Keratinocyte (primary cell): ENCODE results near the gene BNC2.

Source experiments
- EZH2 ChIP-seq: IDR thresholded peaks from one replicate; pipeline ENCODE4 v1.6.1; 2012; ENCODE audit warnings: inconsistent platforms, mild to moderate bottlenecking, low read length, moderate library complexity
- TF ChIP-seq, protein P1 (sequence below), 3 experiments: IDR thresholded peaks in 1 of 3; conservative IDR thresholded peaks in 1 of 3; optimal IDR thresholded peaks in 1 of 3; 2 replicates in 2 of 3; 3 replicates in 1 of 3; pipeline versions ENCODE3 to v1.5.1; 2011; ENCODE audit warnings: low read length in 3 of 3, mild to moderate bottlenecking in 3 of 3, moderate library complexity in 2 of 3, control low read depth in 1 of 3, inconsistent platforms in 1 of 3; ENCODE audit not compliant: insufficient read depth in 2 of 3; ENCODE audit errors: extremely low read depth in 1 of 3

GRCh38 chr9:16775330-16775729, 95.1 kb downstream of the BNC2 start:
- TF ChIP-seq EZH2: no peak
- TF ChIP-seq, protein P1, sequence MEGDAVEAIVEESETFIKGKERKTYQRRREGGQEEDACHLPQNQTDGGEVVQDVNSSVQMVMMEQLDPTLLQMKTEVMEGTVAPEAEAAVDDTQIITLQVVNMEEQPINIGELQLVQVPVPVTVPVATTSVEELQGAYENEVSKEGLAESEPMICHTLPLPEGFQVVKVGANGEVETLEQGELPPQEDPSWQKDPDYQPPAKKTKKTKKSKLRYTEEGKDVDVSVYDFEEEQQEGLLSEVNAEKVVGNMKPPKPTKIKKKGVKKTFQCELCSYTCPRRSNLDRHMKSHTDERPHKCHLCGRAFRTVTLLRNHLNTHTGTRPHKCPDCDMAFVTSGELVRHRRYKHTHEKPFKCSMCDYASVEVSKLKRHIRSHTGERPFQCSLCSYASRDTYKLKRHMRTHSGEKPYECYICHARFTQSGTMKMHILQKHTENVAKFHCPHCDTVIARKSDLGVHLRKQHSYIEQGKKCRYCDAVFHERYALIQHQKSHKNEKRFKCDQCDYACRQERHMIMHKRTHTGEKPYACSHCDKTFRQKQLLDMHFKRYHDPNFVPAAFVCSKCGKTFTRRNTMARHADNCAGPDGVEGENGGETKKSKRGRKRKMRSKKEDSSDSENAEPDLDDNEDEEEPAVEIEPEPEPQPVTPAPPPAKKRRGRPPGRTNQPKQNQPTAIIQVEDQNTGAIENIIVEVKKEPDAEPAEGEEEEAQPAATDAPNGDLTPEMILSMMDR (optimal IDR thresholded peaks at IDR 0.05 in 1 of 3, IDR thresholded peaks at IDR 0.05 in 1 of 3, conservative IDR thresholded peaks at IDR 0.05 in 1 of 3; ENCODE audit: extremely low read depth in 1 of 3, insufficient read depth in 2 of 3, low read length in 3 of 3): no peak
